Epithelial cell of proximal tubule (primary cell): ENCODE data around the gene SFRP5. TPM values are rescaled to one million over a fixed set of nuclear protein-coding genes. Genes with fewer than 3 reads are reported as not detected.

ENCODE experiments used
- DNase-seq: peaks from one replicate; pipeline ENCODE4 v3.0.0-alpha.2; 2011; ENCODE audit warnings: low read depth
- H3K4me3 ChIP-seq: 2 replicates; pipeline ENCODE4 v1.5.1; 2011; ENCODE audit warnings: low read depth, mild to moderate bottlenecking, low read length
- CTCF ChIP-seq: conservative IDR thresholded peaks from 2 replicates; pipeline ENCODE4 v1.5.1; 2012; ENCODE audit warnings: low read depth, mild to moderate bottlenecking, low read length
- total RNA-seq: library from RNA; depleted of rRNA; stranded (reverse); fragments of >200 nt; gene quantifications from 2 replicates; pipeline ENCODE4 v1.2.3, GENCODE V29; 2015

The SFRP5 gene
- total RNA-seq, 1 donor from 2014 or later = not detected

- TF ChIP-seq CTCF = no peak
- no peak overlapping the region for H3K4me3 ChIP-seq
- DNase-seq = no peak
These were observed 24.2 kb downstream of the SFRP5 start for GRCh38 chr10:97747573-97747972.

GRCh38 chr10:97744405-97745035 lies 27.3 kb downstream of the SFRP5 start:
- TF ChIP-seq CTCF = no peak
- H3K4me3 ChIP-seq = no peak overlapping the region
- DNase-seq = no peak

- no peak overlapping the region for H3K4me3 ChIP-seq
- TF ChIP-seq CTCF = no peak
- DNase-seq = no peak
These were observed 28.4 kb downstream of the SFRP5 start for GRCh38 chr10:97743169-97743943.

GRCh38 chr10:97740613-97741012 lies 31.2 kb downstream of the SFRP5 start:
- TF ChIP-seq CTCF = no peak
- H3K4me3 ChIP-seq = no peak overlapping the region

GRCh38 chr10:97738616-97739015 lies 33.2 kb downstream of the SFRP5 start:
- no peak for TF ChIP-seq CTCF
- DNase-seq = no peak
- peak overlapping the region; percentile 96 for H3K4me3 ChIP-seq

More at GRCh38 chr10:97740613-97741012, 31.2 kb downstream of the SFRP5 start:
- no peak for DNase-seq

- H3K4me3 ChIP-seq = peak overlapping the region; percentile 96
- no peak for TF ChIP-seq CTCF
- no peak for DNase-seq
These were observed 34.0 kb downstream of the SFRP5 start for GRCh38 chr10:97737770-97738265.
